Spleen (tissue), 7 donors: ENCODE measurements around the gene MAGI2.

Experiments
- POLR2A ChIP-seq, 3 donors: fragments of 450-650 bp; IDR thresholded peaks; one replicate each; pipeline ENCODE4 v1.5.1; 2017; ENCODE audit warnings: antibody characterized with exemption in 3 of 3, mild to moderate bottlenecking in 1 of 3
- POLR2AphosphoS5 ChIP-seq, 3 donors: sonication (generic); formaldehyde crosslinking; IDR thresholded peaks; one replicate each; pipeline ENCODE4 v1.5.1; 2017; ENCODE audit warnings: antibody characterized with exemption in 3 of 3
- TF ChIP-seq, protein P1 (sequence below), 11 experiments: fragments of 200-600 bp in 7 of 11; fragments of 450-650 bp in 4 of 11; sonication (generic) in 4 of 11; IDR thresholded peaks in 8 of 11; conservative IDR thresholded peaks in 3 of 11; 1 replicate in 7 of 11; 2 replicates in 4 of 11; pipeline versions ENCODE4 v1.4.0 to v1.8.0; 2016 to 2021; ENCODE audit warnings: antibody characterized with exemption in 11 of 11, inconsistent platforms in 4 of 11, mild to moderate bottlenecking in 1 of 11
- donor health status: DM: no; HTN: no; CAD: no; lungs with moderate emphysema.
- donor health status: DM: no; HTN: no; CAD: no.
- donor health status: DM: no; HTN: no; CAD: no.

DNA sequence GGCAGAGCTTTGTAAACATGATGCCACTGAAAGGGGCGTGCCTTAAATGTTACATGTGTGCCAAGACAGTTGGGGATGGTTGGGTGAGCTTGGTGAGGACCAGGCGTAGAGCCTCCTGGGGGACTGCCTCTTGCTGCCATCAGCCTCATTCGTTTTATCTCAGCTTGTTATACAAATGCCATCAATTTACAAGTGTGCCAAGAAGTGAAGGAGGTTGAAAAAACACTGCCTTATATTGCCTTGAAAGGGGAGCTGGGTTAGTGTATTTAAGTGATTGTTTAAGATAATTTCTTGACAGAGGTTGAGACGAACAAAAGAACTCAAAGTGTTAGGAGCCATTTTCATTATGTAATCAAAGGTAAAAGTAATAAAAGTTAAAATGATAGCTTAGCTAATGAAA lies 1300.2 kb downstream of the MAGI2 start:
- TF ChIP-seq, protein P1, sequence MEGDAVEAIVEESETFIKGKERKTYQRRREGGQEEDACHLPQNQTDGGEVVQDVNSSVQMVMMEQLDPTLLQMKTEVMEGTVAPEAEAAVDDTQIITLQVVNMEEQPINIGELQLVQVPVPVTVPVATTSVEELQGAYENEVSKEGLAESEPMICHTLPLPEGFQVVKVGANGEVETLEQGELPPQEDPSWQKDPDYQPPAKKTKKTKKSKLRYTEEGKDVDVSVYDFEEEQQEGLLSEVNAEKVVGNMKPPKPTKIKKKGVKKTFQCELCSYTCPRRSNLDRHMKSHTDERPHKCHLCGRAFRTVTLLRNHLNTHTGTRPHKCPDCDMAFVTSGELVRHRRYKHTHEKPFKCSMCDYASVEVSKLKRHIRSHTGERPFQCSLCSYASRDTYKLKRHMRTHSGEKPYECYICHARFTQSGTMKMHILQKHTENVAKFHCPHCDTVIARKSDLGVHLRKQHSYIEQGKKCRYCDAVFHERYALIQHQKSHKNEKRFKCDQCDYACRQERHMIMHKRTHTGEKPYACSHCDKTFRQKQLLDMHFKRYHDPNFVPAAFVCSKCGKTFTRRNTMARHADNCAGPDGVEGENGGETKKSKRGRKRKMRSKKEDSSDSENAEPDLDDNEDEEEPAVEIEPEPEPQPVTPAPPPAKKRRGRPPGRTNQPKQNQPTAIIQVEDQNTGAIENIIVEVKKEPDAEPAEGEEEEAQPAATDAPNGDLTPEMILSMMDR (IDR thresholded peaks at IDR 0.05 in 8 of 11, conservative IDR thresholded peaks at IDR 0.05 in 3 of 11): no peak
- no peak for TF ChIP-seq POLR2A (IDR thresholded peaks at IDR 0.05)
- no peak for TF ChIP-seq POLR2AphosphoS5 (IDR thresholded peaks at IDR 0.05)
